C4-2B (cell line): ENCODE data around the gene MYBPC2.

Experiments
- H3K27ac ChIP-seq: fragments of 450-650 bp; 2 replicates; pipeline ENCODE4 v1.5.1; 2017
- CTCF ChIP-seq: fragments of 450-650 bp; conservative IDR thresholded peaks from 2 replicates; pipeline ENCODE4 v1.5.1; 2017; ENCODE audit warnings: mild to moderate bottlenecking
- ZFX ChIP-seq: fragments of 450-650 bp; IDR thresholded peaks from 2 replicates; pipeline ENCODE4 v1.6.1; 2017

Gene MYBPC2

GRCh38 chr19:50480281-50481111, 47.8 kb downstream of the MYBPC2 start:
- TF ChIP-seq CTCF (no peak), ZFX (no peak)
- no peak overlapping the region for H3K27ac ChIP-seq

GRCh38 chr19:50481351-50482149, 48.9 kb downstream of the MYBPC2 start:
- no peak for TF ChIP-seq ZFX
- H3K27ac ChIP-seq, result no peak overlapping the region

- H3K27ac ChIP-seq, result no peak overlapping the region
- no peak for TF ChIP-seq ZFX
- no peak for TF ChIP-seq CTCF
Observed at GRCh38 chr19:50482271-50482855, 49.7 kb downstream of the MYBPC2 start.

- no peak overlapping the region for H3K27ac ChIP-seq
- TF ChIP-seq ZFX, result no peak
- no peak for TF ChIP-seq CTCF
Observed at GRCh38 chr19:50482916-50483315, 50.2 kb downstream of the MYBPC2 start.

GRCh38 chr19:50485284-50485955, 52.7 kb downstream of the MYBPC2 start:
- no peak overlapping the region for H3K27ac ChIP-seq
- no peak for TF ChIP-seq CTCF
- TF ChIP-seq ZFX, result no peak

GRCh38 chr19:50486823-50487515, 54.3 kb downstream of the MYBPC2 start:
- TF ChIP-seq ZFX (no peak), CTCF (peak; percentile 76)
- no peak overlapping the region for H3K27ac ChIP-seq
